ENCODE data around the gene CYP27B1.

- TF ChIP-seq CTCF (IDR thresholded peaks at IDR 0.05; ENCODE audit: low read depth, low read length) = no peak
- TF ChIP-seq, protein P1, sequence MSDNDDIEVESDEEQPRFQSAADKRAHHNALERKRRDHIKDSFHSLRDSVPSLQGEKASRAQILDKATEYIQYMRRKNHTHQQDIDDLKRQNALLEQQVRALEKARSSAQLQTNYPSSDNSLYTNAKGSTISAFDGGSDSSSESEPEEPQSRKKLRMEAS (IDR thresholded peaks at IDR 0.05; ENCODE audit: low read depth, low read length) = no peak
Observed at GRCh38 chr12:57796996-57797395, 30.1 kb upstream of the CYP27B1 start.
